Prostate gland (tissue), 2 donors: ENCODE measurements around the gene SSC5D. TPM values are rescaled to one million over a fixed set of nuclear protein-coding genes. Genes with fewer than 3 reads are reported as not detected.

Experiments
- DNase-seq: peaks from one replicate; pipeline ENCODE4 v3.0.0-alpha.2; 2019; ENCODE audit warnings: low spot score
- H3K27ac ChIP-seq, 2 donors: fragments of 200-600 bp; sonication (generic); 2 replicates each; pipeline ENCODE4 v1.5.1; 2017 to 2019
- H3K27me3 ChIP-seq: fragments of 200-600 bp; sonication (generic); replicated peaks from 2 replicates; pipeline ENCODE4 v1.5.1; 2019; ENCODE audit not compliant: insufficient read depth
- H3K36me3 ChIP-seq, 2 donors: fragments of 200-600 bp; sonication (generic); 1 replicate in 1 of 2; 2 replicates in 1 of 2; pipeline versions ENCODE4 v1.5.1 to v1.8.1; 2017 to 2019
- H3K4me1 ChIP-seq: fragments of 200-600 bp; sonication (generic); replicated peaks from 2 replicates; pipeline ENCODE4 v1.5.1; 2019
- H3K4me3 ChIP-seq, 2 donors: fragments of 200-600 bp; sonication (generic); 2 replicates each; pipeline ENCODE4 v1.5.1; 2017 to 2019
- H3K9me3 ChIP-seq: fragments of 200-600 bp; sonication (generic); 2 replicates; pipeline ENCODE4 v1.5.1; 2017
- POLR2A ChIP-seq: fragments of 450-650 bp; IDR thresholded peaks from one replicate; pipeline ENCODE4 v1.6.1; 2016; ENCODE audit warnings: antibody characterized with exemption, mild to moderate bottlenecking
- POLR2AphosphoS5 ChIP-seq: sonication (generic); formaldehyde crosslinking; IDR thresholded peaks from one replicate; pipeline ENCODE4 v1.6.1; 2017; ENCODE audit warnings: antibody characterized with exemption
- WGBS: methylation state at CpG from one replicate; pipeline ENCODE4 v1.1.5; 2018; 5-methylcytosine and 5-hydroxymethylcytosine counted together
- intact Hi-C: fragments of 100-400 bp; cut with DNase I; formaldehyde crosslinking; loops from one replicate; pipeline ENCODE4 v1.14.2; 2022
- total RNA-seq, 2 donors: library from RNA; depleted of rRNA; stranded (reverse); fragments of >200 nt; gene quantifications; one replicate each; pipeline ENCODE4 v1.1.0, GENCODE V29; 2016
- TF ChIP-seq, protein P1 (sequence below), 4 experiments: fragments of 200-600 bp in 2 of 4; fragments of 450-650 bp in 2 of 4; sonication (generic) in 2 of 4; IDR thresholded peaks; 1 replicate in 3 of 4; 2 replicates in 1 of 4; pipeline ENCODE4 v1.5.1; 2016 to 2019; ENCODE audit warnings: antibody characterized with exemption in 4 of 4, mild to moderate bottlenecking in 2 of 4, moderate library complexity in 2 of 4

SSC5D gene
- total RNA-seq: 1 to 10 TPM; 5.6 to 8.6 TPM

DNA sequence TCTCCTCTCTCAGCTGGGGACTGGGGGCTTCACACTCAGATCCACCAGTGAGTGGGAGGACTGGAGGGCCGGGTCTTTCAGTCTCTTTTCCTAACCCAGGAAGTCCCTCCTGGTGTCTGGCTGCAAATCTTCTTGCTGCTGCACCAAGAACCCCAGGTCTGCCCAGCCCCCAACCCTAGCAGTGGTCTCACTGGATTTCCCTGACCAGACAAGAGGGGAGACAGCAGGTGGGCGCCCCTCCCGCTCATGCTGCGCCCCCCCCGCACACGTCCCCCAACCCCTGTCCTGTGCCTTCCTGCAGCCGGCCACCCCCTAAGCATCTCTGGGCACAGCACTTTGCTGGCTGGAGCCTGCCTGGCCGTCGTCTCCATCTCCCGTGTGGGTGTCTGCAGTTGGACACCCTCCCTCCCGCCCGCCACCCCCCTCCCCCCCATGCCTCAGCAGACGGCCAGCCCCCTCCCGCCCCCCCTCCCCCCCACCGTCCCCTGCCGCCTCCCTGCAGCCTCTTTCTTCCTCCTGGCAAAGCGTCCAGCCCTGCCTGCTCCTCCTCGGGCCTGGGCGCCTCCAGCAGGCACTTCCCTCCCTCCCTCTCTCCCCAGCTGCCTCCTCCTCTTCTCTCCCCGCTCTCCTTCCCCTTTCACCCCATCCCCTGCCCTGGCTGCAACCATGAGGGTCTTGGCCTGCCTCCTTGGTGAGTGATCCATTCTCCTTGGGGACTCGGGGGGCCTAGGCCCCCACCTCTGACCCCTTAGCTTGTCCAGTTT is at the start of gene SSC5D:
TSS of gene SSC5D (plus strand) at position 513 of the 764 bp plus-strand sequence. CDS start at position 667, 154 bp downstream.
- H3K27me3 ChIP-seq: no peaks in the 10 kb centered on the region
- H3K27ac ChIP-seq: peak within 1 kb of the TSS in 1 of 2 donors; percentile 65
- TF ChIP-seq POLR2A (no peak), POLR2AphosphoS5 (no peak)
- TF ChIP-seq, protein P1, sequence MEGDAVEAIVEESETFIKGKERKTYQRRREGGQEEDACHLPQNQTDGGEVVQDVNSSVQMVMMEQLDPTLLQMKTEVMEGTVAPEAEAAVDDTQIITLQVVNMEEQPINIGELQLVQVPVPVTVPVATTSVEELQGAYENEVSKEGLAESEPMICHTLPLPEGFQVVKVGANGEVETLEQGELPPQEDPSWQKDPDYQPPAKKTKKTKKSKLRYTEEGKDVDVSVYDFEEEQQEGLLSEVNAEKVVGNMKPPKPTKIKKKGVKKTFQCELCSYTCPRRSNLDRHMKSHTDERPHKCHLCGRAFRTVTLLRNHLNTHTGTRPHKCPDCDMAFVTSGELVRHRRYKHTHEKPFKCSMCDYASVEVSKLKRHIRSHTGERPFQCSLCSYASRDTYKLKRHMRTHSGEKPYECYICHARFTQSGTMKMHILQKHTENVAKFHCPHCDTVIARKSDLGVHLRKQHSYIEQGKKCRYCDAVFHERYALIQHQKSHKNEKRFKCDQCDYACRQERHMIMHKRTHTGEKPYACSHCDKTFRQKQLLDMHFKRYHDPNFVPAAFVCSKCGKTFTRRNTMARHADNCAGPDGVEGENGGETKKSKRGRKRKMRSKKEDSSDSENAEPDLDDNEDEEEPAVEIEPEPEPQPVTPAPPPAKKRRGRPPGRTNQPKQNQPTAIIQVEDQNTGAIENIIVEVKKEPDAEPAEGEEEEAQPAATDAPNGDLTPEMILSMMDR (IDR thresholded peaks at IDR 0.05): no peak
- H3K36me3 ChIP-seq: peaks cover 0 to 2% of the 10 kb centered on the region in 2 donors
- H3K9me3 ChIP-seq: no peaks in the 10 kb centered on the region
- DNase-seq: no peak
- 17% methylated on average over 19 of the region's 21 CpGs for WGBS
- H3K4me1 ChIP-seq: peaks cover 4% of the 10 kb centered on the region
- H3K4me3 ChIP-seq: no peak within 1 kb of the TSS
- intact Hi-C loops: no loop called here

DNA sequence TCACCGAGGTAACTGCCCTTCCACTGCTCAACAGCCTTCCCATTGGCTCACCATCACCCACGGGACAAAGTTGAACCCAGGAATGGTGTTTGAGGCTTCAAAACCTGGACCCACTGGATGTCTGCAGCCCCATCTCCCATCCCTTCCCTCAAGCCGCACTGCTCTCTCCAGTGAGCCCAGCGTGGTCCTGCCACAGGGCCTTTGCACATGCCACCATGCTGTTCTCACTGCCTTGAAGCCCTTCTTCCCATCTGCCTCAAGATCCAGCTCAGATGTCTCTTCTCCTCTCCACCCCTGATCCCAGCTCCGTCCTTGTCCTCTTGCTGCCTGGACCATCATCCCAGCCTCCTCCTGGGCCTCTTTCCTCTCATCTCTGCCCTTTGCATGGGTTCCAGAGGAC is 49.2 kb upstream of the SSC5D start:
- Histone ChIP-seq H3K4me1 (no peaks in the 10 kb centered on the region), H3K9me3 (no peaks in the 10 kb centered on the region), H3K27ac (no peak overlapping the region), H3K4me3 (no peak overlapping the region), H3K36me3 (no peaks in the 10 kb centered on the region), H3K27me3 (peaks cover 36% of the 10 kb centered on the region)
- 76% methylated on average over 5 of the region's 5 CpGs for WGBS
- TF ChIP-seq POLR2AphosphoS5: no peak
- no peak for TF ChIP-seq POLR2A
- TF ChIP-seq, protein P1 (IDR thresholded peaks at IDR 0.05): no peak
- intact Hi-C loops: no loop called here
- DNase-seq: no peak

DNA sequence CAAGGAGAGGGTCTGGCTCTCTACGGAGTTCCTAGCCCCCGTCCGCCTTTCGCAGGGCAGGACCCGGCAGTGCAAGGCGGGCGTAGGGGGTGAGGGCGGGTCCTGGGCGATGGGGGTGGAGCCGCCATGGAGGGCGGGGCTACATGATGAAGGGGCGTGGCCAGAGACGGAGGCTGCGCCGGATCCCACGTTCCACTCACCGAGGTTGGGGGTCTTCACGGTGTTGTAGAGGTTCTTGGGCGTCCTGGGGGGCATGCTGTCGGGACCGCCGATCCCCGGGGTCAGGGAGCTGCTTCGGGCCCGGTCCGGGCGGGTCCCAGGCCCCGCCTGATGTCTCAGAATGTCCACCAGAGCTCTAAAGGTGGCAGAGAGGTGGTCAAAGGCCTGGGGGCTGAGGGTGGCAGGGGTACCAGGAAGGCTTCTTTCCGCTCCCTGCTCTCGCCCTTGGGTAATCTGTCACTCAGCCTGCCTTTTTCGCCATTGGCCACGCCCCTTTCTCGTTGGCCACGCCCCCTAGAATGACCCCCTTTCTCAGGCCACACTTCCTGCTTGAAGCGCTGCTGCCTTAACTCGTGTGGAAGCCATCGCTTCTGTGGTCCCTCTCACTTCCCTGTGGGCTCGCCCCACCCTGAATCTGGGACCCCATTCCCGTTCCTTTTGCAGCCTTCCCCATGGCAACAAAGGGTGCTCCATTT is 47.7 kb upstream of the SSC5D start:
- no peak for TF ChIP-seq POLR2AphosphoS5
- TF ChIP-seq, protein P1 (IDR thresholded peaks at IDR 0.05): no peak
- no peak for TF ChIP-seq POLR2A
- no peak for DNase-seq
- no peaks in the 10 kb centered on the region for H3K9me3 ChIP-seq
- H3K27ac ChIP-seq: no peak overlapping the region
- H3K27me3 ChIP-seq: peaks cover 45% of the 10 kb centered on the region
- intact Hi-C loops: no loop called here
- no peaks in the 10 kb centered on the region for H3K4me1 ChIP-seq
- no peak overlapping the region for H3K4me3 ChIP-seq
- WGBS: 9% methylated on average over 39 of the region's 39 CpGs
- H3K36me3 ChIP-seq: no peaks in the 10 kb centered on the region

DNA sequence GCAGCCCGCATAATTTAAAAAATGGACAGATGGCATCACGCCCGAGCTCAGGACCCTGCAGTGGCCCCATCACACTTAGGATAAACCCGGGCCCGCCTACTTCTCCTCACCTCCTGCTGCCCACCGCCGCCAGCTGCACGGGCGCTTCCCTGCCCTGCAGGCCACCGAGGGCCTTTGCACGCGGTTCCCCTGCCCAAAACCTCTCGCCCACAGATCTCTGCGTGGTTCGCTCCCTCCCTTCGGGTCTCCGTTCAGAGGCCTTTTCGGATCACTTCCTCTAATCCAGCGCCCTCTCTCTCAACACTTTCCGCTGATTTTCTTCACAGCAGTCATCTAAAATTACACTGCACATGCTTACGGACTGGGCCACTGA is 46.9 kb upstream of the SSC5D start:
- 7% methylated on average over 21 of the region's 21 CpGs for WGBS
- no peak for DNase-seq
- H3K27me3 ChIP-seq: peaks cover 45% of the 10 kb centered on the region
- intact Hi-C loops: no loop called here
- TF ChIP-seq, protein P1 (IDR thresholded peaks at IDR 0.05): no peak
- TF ChIP-seq POLR2AphosphoS5 (no peak), POLR2A (no peak)
- H3K4me1 ChIP-seq: no peaks in the 10 kb centered on the region
- H3K36me3 ChIP-seq: no peaks in the 10 kb centered on the region
- H3K9me3 ChIP-seq: no peaks in the 10 kb centered on the region
- no peak overlapping the region for H3K27ac ChIP-seq
- H3K4me3 ChIP-seq: no peak overlapping the region
